Lung (tissue), 12 donors: ENCODE measurements around the gene LMOD3. TPM values are rescaled to one million over a fixed set of nuclear protein-coding genes. Genes with fewer than 3 reads are reported as not detected.

Experiments
- ATAC-seq: fragments of 200-7000 bp; cut with Tn5 transposase; one replicate; pipeline ENCODE4 v1.9.1; 2020; ENCODE audit warnings: moderate number of reproducible peaks; ENCODE audit not compliant: insufficient read depth, low FRiP score
- DNase-seq, 3 donors: peaks; one replicate each; pipeline ENCODE4 v3.0.0-alpha.2; 2013 to 2017
- H3K27ac ChIP-seq, 2 donors: one replicate each; pipeline ENCODE4 v1.5.1; 2013; ENCODE audit warnings: mild to moderate bottlenecking in 2 of 2, moderate library complexity in 2 of 2, control low read depth in 1 of 2, inconsistent platforms in 1 of 2, low read depth in 1 of 2, low read length in 1 of 2
- H3K27me3 ChIP-seq, 3 donors: one replicate each; pipeline ENCODE4 v1.5.1; 2013; ENCODE audit warnings: low read length in 2 of 3; ENCODE audit not compliant: control insufficient read depth in 3 of 3, insufficient read depth in 3 of 3
- H3K36me3 ChIP-seq, 4 donors: one replicate each; pipeline ENCODE4 v1.5.1; 2013; ENCODE audit warnings: low read length in 4 of 4, mild to moderate bottlenecking in 1 of 4, moderate library complexity in 1 of 4; ENCODE audit not compliant: control insufficient read depth in 4 of 4, insufficient read depth in 4 of 4
- H3K4me1 ChIP-seq, 5 donors: one replicate each; pipeline ENCODE4 v1.5.1; 2013; ENCODE audit warnings: low read length in 5 of 5, mild to moderate bottlenecking in 2 of 5, moderate library complexity in 1 of 5; ENCODE audit not compliant: control insufficient read depth in 5 of 5, insufficient read depth in 5 of 5
- H3K4me3 ChIP-seq: one replicate; pipeline ENCODE4 v1.5.1; 2013; ENCODE audit warnings: mild to moderate bottlenecking, control low read depth, moderate library complexity
- H3K9ac ChIP-seq, 2 donors: one replicate each; pipeline ENCODE4 v1.5.1; 2013; ENCODE audit warnings: low read length in 2 of 2, control low read depth in 1 of 2; ENCODE audit not compliant: insufficient read depth in 1 of 2
- H3K9me3 ChIP-seq, 4 donors: one replicate each; pipeline ENCODE4 v1.5.1; 2013; ENCODE audit warnings: low read length in 3 of 4, mild to moderate bottlenecking in 1 of 4, moderate library complexity in 1 of 4; ENCODE audit not compliant: control insufficient read depth in 4 of 4, insufficient read depth in 3 of 4
- CTCF ChIP-seq: IDR thresholded peaks from 2 replicates; pipeline ENCODE4 v1.5.1; 2012; ENCODE audit warnings: mild to moderate bottlenecking; ENCODE audit errors: control extremely low read depth, extremely low read depth
- WGBS, 2 donors: extraction: QIAGEN DNeasy Blood & Tissue Kit; methylation state at CpG; one replicate each; pipeline ENCODE4 v1.1.7; 2013; 5-methylcytosine and 5-hydroxymethylcytosine counted together
- polyA plus RNA-seq, 2 donors: library from polyadenylated mRNA; stranded (reverse); fragments of 200-250 nt; gene quantifications; one replicate each; pipeline ENCODE4 v1.2.1, GENCODE V29; 2013
- total RNA-seq, 2 donors: library from RNA; depleted of rRNA in 1 of 2; stranded (reverse); fragments of >200 nt in 1 of 2; gene quantifications; one replicate each; pipeline ENCODE4 v1.2.1, GENCODE V29; 2014 to 2021
- donor health status: control.
- donor health status: control.
- donor health status: Bipolar disorder and iron deficiency.
- donor health status: healthy.
- donor health status: DM: yes; HTN: yes; CAD: no.

Gene LMOD3
- total and polyA plus RNA-seq, 4 donors = 0.08 to 0.14 (median 0.12) TPM

- H3K4me1 ChIP-seq = peaks cover 3 to 36% (median 20%) of the 10 kb centered on the region in 5 donors
- H3K9ac ChIP-seq = no peak overlapping the region
- DNase-seq (no peak), ATAC-seq (no peak)
- H3K9me3 ChIP-seq = no peaks in the 10 kb centered on the region
- 33 to 49% methylated on average over 3 of the region's 3 CpGs for WGBS, 2 donors
- TF ChIP-seq CTCF = no peak
- H3K4me3 ChIP-seq = no peak overlapping the region
- peak overlapping the region in 1 of 2 donors; percentile 55 for H3K27ac ChIP-seq
- peaks cover 0 to 6% (median 3%) of the 10 kb centered on the region in 4 donors for H3K36me3 ChIP-seq
- H3K27me3 ChIP-seq = no peaks in the 10 kb centered on the region
These were observed 32.4 kb downstream of the LMOD3 start for GRCh38 chr3:69090021-69090420.

GRCh38 chr3:69088063-69088462 lies 34.3 kb downstream of the LMOD3 start:
- WGBS, 2 donors = 28 to 49% methylated on average over 2 of the region's 2 CpGs
- Histone ChIP-seq H3K9ac (no peak overlapping the region), H3K4me3 (no peak overlapping the region), H3K4me1 (peaks cover 6 to 32% (median 25%) of the 10 kb centered on the region in 5 donors), H3K27me3 (no peaks in the 10 kb centered on the region), H3K36me3 (peaks cover 0 to 6% (median 1%) of the 10 kb centered on the region in 4 donors), H3K27ac (peak overlapping the region; percentile 37 to 82), H3K9me3 (no peaks in the 10 kb centered on the region)
- no peak for ATAC-seq
- DNase-seq = no peak
- TF ChIP-seq CTCF = no peak

- Histone ChIP-seq H3K9ac (peak overlapping the region; percentile 13 to 14), H3K27ac (peak overlapping the region; percentile 99 to 100), H3K4me1 (peaks cover 6 to 36% (median 26%) of the 10 kb centered on the region in 5 donors), H3K27me3 (no peaks in the 10 kb centered on the region), H3K4me3 (no peak overlapping the region), H3K36me3 (peaks cover 0 to 6% (median 1%) of the 10 kb centered on the region in 4 donors), H3K9me3 (no peaks in the 10 kb centered on the region)
- WGBS, 2 donors = 74 to 86% methylated on average over 3 of the region's 3 CpGs
- TF ChIP-seq CTCF = no peak
- DNase-seq (no peak), ATAC-seq (no peak)
These were observed 35.2 kb downstream of the LMOD3 start for GRCh38 chr3:69087030-69087791.
